K562 (cell line): ENCODE results near the gene BCL7C. TPM values are rescaled to one million over a fixed set of nuclear protein-coding genes. Genes with fewer than 3 reads are reported as not detected.

Experiments used
- ATAC-seq: fragments of 200-7000 bp; cut with Tn5 transposase; 3 replicates; pipeline ENCODE4 v1.9.1; 2020; ENCODE audit warnings: moderate library complexity
- BruUV-seq: library from RNA; stranded (reverse); fragments of 400-500 nt; replicated peaks from 2 replicates; lab custom pipeline; 2021; lab: Mats Ljungman, UMichigan
- CTCF ChIA-PET: fragments of 300-600 bp; formaldehyde crosslinking; extraction: SDS; loops from one replicate; lab custom pipeline; 2021; ENCODE audit warnings: low intra/inter-chr PET ratio; lab: Yijun Ruan, JAX
- POLR2A ChIA-PET: fragments of 300-600, 350-650 bp; sonication (Branson Sonifier 250); formaldehyde crosslinking; extraction: SDS; loops from one replicate; lab custom pipeline; 2021; ENCODE audit warnings: antibody characterized with exemption, inconsistent platforms; lab: Yijun Ruan, JAX
- DNase-seq, 4 experiments: peaks; one replicate each; pipeline versions ENCODE4 v3.0.0 to v3.0.0-alpha.2; 2011 to 2018; ENCODE audit warnings: low spot score in 3 of 4, mixed read lengths in 3 of 4; ENCODE audit errors: extremely low read depth in 1 of 4
- FAIRE-seq: peaks from 2 replicates; lab custom pipeline; 2011; peaks lifted over from hg19 to GRCh38; lab: Jason Lieb, UNC
- H2AFZ ChIP-seq: 2 replicates; pipeline ENCODE4 v1.6.0; 2011; ENCODE audit warnings: low read depth, low read length, control low read depth, inconsistent platforms
- H3K27ac ChIP-seq: fragments of 200-600 bp; 3 replicates; pipeline ENCODE4 v1.8.0; 2011; ENCODE audit warnings: low read depth, mild to moderate bottlenecking, control low read depth, inconsistent platforms, low read length, moderate library complexity, mixed read lengths; ENCODE audit errors: extremely low read depth
- H3K27me3 ChIP-seq, 2 experiments: fragments of 300-600 bp in 1 of 2; 2 replicates in 1 of 2; 3 replicates in 1 of 2; pipeline versions ENCODE4 v1.6.0 to v1.8.0; 2011; ENCODE audit warnings: inconsistent platforms in 2 of 2, low read length in 2 of 2, mild to moderate bottlenecking in 1 of 2, mixed read lengths in 1 of 2, moderate library complexity in 1 of 2; ENCODE audit not compliant: control insufficient read depth in 2 of 2, insufficient read depth in 2 of 2
- H3K36me3 ChIP-seq: fragments of 300-600 bp; 3 replicates; pipeline ENCODE4 v1.8.0; 2011; ENCODE audit warnings: mild to moderate bottlenecking, low read length, inconsistent platforms; ENCODE audit not compliant: control insufficient read depth, insufficient read depth
- H3K4me1 ChIP-seq, 2 experiments: fragments of 200-600 bp in 1 of 2; replicated peaks in 1 of 2; 2 replicates in 1 of 2; 3 replicates in 1 of 2; pipeline versions ENCODE4 v1.5.1 to v1.8.0; 2011; ENCODE audit warnings: inconsistent platforms in 2 of 2, low read length in 2 of 2, mild to moderate bottlenecking in 1 of 2, mixed read lengths in 1 of 2, moderate library complexity in 1 of 2; ENCODE audit not compliant: control insufficient read depth in 2 of 2, insufficient read depth in 2 of 2
- H3K4me2 ChIP-seq: 2 replicates; pipeline ENCODE4 v1.6.1; 2011; ENCODE audit warnings: low read length, control low read depth, inconsistent platforms, mixed read lengths; ENCODE audit not compliant: insufficient read depth
- H3K4me3 ChIP-seq: fragments of 200-600 bp; sonication (generic), shearing (Covaris generic); 2 replicates; pipeline ENCODE4 v1.5.1; 2016; ENCODE audit warnings: control low read depth, inconsistent platforms
- H3K79me2 ChIP-seq: fragments of 200-600 bp; 3 replicates; pipeline ENCODE4 v1.8.0; 2011; ENCODE audit warnings: low read length, inconsistent platforms; ENCODE audit not compliant: control insufficient read depth, insufficient read depth
- H3K9ac ChIP-seq, 2 experiments: 2 replicates each; pipeline versions ENCODE4 v1.6.0 to v1.6.1; 2011; ENCODE audit warnings: low read depth in 2 of 2, low read length in 2 of 2, control low read depth in 1 of 2, inconsistent platforms in 1 of 2, mild to moderate bottlenecking in 1 of 2, mixed read lengths in 1 of 2; ENCODE audit not compliant: insufficient read depth in 1 of 2
- H3K9me1 ChIP-seq: one replicate; pipeline ENCODE4 v1.6.0; 2011; ENCODE audit warnings: inconsistent platforms, mild to moderate bottlenecking, low read length, moderate library complexity; ENCODE audit not compliant: control insufficient read depth, insufficient read depth
- H3K9me3 ChIP-seq: replicated peaks from 2 replicates; pipeline ENCODE4 v1.5.1; 2011; ENCODE audit warnings: low read depth, low read length, inconsistent platforms; ENCODE audit not compliant: control insufficient read depth, insufficient read depth
- H4K20me1 ChIP-seq: replicated peaks from 2 replicates; pipeline ENCODE4 v1.6.1; 2011; ENCODE audit warnings: low read length, inconsistent platforms, mixed read lengths; ENCODE audit not compliant: control insufficient read depth, insufficient read depth
- CHAMP1 ChIP-seq: fragments of 450-650 bp; IDR thresholded peaks from 2 replicates; pipeline ENCODE4 v1.6.1; 2016; ENCODE audit warnings: mild to moderate bottlenecking
- EP400 ChIP-seq: fragments of 450-650 bp; IDR thresholded peaks from 2 replicates; pipeline ENCODE4 v1.6.1; 2017; ENCODE audit warnings: antibody characterized with exemption, mild to moderate bottlenecking, moderate library complexity
- HIVEP1 ChIP-seq: fragments of 250-450 bp; sonication (Bioruptor Pico); IDR thresholded peaks from 2 replicates; pipeline ENCODE4 v1.4.0; 2020; ENCODE audit warnings: mild to moderate bottlenecking
- KDM1A ChIP-seq, 2 experiments: fragments of 450-650 bp; IDR thresholded peaks; 2 replicates each; pipeline ENCODE4 v1.6.1; 2016; ENCODE audit warnings: mild to moderate bottlenecking in 2 of 2
- KLF13 ChIP-seq: fragments of 450-650 bp; IDR thresholded peaks from 2 replicates; pipeline ENCODE4 v1.6.1; 2016; ENCODE audit warnings: missing genetic modification characterization, low read depth, mild to moderate bottlenecking, missing compliant biosample characterization, moderate library complexity, borderline replicate concordance
- RCOR1 ChIP-seq, 2 experiments: IDR thresholded peaks; 2 replicates each; pipeline ENCODE4 v1.6.1; 2012; ENCODE audit warnings: low read depth in 2 of 2, low read length in 2 of 2, borderline replicate concordance in 1 of 2, improper control_type of control experiment in 1 of 2
- RFX7 ChIP-seq: fragments of 250-450 bp; sonication (Bioruptor Pico); IDR thresholded peaks from 2 replicates; pipeline ENCODE4 v1.5.1; 2021; ENCODE audit warnings: mild to moderate bottlenecking
- SRSF1 ChIP-seq: fragments of 200-400 bp; formaldehyde crosslinking; IDR thresholded peaks from 2 replicates; pipeline ENCODE4 v1.6.1; 2017; ENCODE audit warnings: mild to moderate bottlenecking, low read depth, low read length, moderate library complexity
- STAG1 ChIP-seq: sonication (generic); formaldehyde crosslinking; IDR thresholded peaks from 2 replicates; pipeline ENCODE4 v1.5.0; 2020; ENCODE audit warnings: missing genetic modification reagents, borderline replicate concordance
- SUPT5H ChIP-seq: fragments of 450-650 bp; IDR thresholded peaks from 2 replicates; pipeline ENCODE4 v1.6.1; 2016
- U2AF1 ChIP-seq: fragments of 200-400 bp; formaldehyde crosslinking; optimal IDR thresholded peaks from 2 replicates; pipeline ENCODE3; 2017; ENCODE audit warnings: mild to moderate bottlenecking, low read depth, low read length, moderate library complexity
- ZBTB26 ChIP-seq: fragments of 450-650 bp; formaldehyde crosslinking; IDR thresholded peaks from 2 replicates; pipeline ENCODE4 v1.4.0; 2022; ENCODE audit warnings: missing genetic modification characterization
- ZC3H11A ChIP-seq: IDR thresholded peaks from 2 replicates; pipeline ENCODE4 v1.6.1; 2012; ENCODE audit warnings: low read depth, low read length, improper control_type of control experiment
- ZC3H4 ChIP-seq: sonication (generic); formaldehyde crosslinking; IDR thresholded peaks from 2 replicates; pipeline ENCODE4 v1.9.0; 2021; ENCODE audit warnings: missing genetic modification reagents, borderline replicate concordance
- ZNF282 ChIP-seq: sonication (generic); formaldehyde crosslinking; IDR thresholded peaks from 2 replicates; pipeline ENCODE4 v1.8.1; 2023; ENCODE audit warnings: missing genetic modification reagents
- WGBS: fragments of 100-300 bp; shearing (Covaris generic); methylation state at CpG from one replicate; pipeline ENCODE4 v1.1.6; 2016; ENCODE audit warnings: low coverage, mixed read lengths; ENCODE audit not compliant: insufficient coverage; ENCODE audit errors: missing lambda C conversion rate; 5-methylcytosine and 5-hydroxymethylcytosine counted together
- in situ Hi-C: fragments of 300-500 bp; cut with MboI; formaldehyde crosslinking; loops from 4 replicates; pipeline ENCODE4 v1.15.0; 2018; ENCODE audit warnings: inconsistent platforms, mixed read lengths
- intact Hi-C: fragments of 100-400 bp; cut with micrococcal nuclease; formaldehyde crosslinking; loops from 2 replicates; pipeline ENCODE4 v1.14.2; 2022
- polyA plus RNA-seq, 8 experiments: library from polyadenylated mRNA; depleted of rRNA in 4 of 8; stranded (reverse) in 5 of 8; unstranded in 3 of 8; fragments of >200 nt; fragmentation: Nextera tagmentation in 2 of 8; fragmentation: Illumina TruSeq in 1 of 8; extraction: Ambion mirVana in 2 of 8; extraction: Trizol in 1 of 8; gene quantifications; 2 replicates each; pipeline versions ENCODE4 v1.2.1 to v1.2.3, GENCODE V29; 2011 to 2014; ENCODE audit warnings: inconsistent platforms in 1 of 8, missing spikeins in 1 of 8
- total RNA-seq, 7 experiments: library from RNA; depleted of rRNA in 6 of 7; stranded (reverse); fragments of >200 nt in 6 of 7; fragmentation: Illumina TruSeq in 2 of 7; extraction: Trizol in 2 of 7; gene quantifications; 2 replicates each; pipeline versions ENCODE4 v1.2.1 to v1.2.3, GENCODE V29; 2011 to 2021; ENCODE audit warnings: low replicate concordance in 1 of 7
- TF ChIP-seq, protein P1 (sequence below), 2 experiments: fragments of 450-650 bp; IDR thresholded peaks; 2 replicates each; pipeline ENCODE4 v1.6.1; 2018; ENCODE audit warnings: mild to moderate bottlenecking in 2 of 2, low read depth in 1 of 2; ENCODE audit not compliant: partially characterized antibody in 2 of 2

BCL7C gene
- total and polyA plus RNA-seq, 9 of the 15 experiments (the other 6 are each of a cell fraction or from before 2014, with no cell fraction given), result 1.7 to 85.8 (median 19.6) TPM

DNA sequence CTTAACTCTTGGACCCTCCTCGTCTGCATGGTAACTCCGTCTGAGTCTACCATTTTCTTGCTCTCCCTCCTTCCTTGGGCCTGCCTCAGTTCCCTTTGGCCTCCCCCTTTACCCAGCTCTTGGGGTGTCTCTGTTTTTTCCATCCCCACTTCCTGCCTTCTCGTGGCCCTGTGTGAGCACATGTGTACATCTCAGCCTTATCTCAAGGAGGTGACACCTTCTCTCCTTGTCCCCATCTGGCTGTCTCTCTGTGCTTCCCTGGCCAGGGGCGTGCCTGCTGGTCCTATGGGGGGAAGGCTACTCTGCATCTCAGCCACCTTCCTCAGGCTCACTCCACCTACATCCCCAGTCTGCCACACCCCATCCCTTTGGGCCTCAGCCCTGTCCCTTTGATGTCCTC lies 9.1 kb upstream of the BCL7C start:
- no peaks in the 10 kb centered on the region for H3K9me1 ChIP-seq
- DNase-seq, result peak; percentile 67 to 77 (median 70)
- POLR2A ChIA-PET, result interaction anchor here (0.7 to 1.4 kb wide), 3 partner anchors 10 to 98 kb away, joined by 3 to 5 read pairs (median 3); no protein-coding TSS in a partner anchor
- H2AFZ ChIP-seq, result peak overlapping the region; percentile 75
- no peak overlapping the region for H3K4me3 ChIP-seq
- peak; percentile 89 for FAIRE-seq
- no peaks in the 10 kb centered on the region for H3K79me2 ChIP-seq
- CTCF ChIA-PET, result interaction anchor here (0.6 to 0.8 kb wide), 2 partner anchors 40 to 58 kb away, joined by 5 read pairs; no protein-coding TSS in a partner anchor
- WGBS, result 38% methylated on average over 4 of the region's 4 CpGs
- H4K20me1 ChIP-seq, result no peaks in the 10 kb centered on the region
- no peaks in the 10 kb centered on the region for H3K27me3 ChIP-seq
- H3K36me3 ChIP-seq, result no peaks in the 10 kb centered on the region
- H3K27ac ChIP-seq, result peak overlapping the region; percentile 87
- H3K4me1 ChIP-seq, result peaks cover 25 to 33% of the 10 kb centered on the region in 2 experiments
- no peaks in the 10 kb centered on the region for H3K9me3 ChIP-seq
- H3K9ac ChIP-seq, result peak overlapping the region; percentile 80 to 96; a peak in 3 of 4 replicates
- in situ Hi-C loops (loop anchor here (10.0 kb wide), 1 partner anchor 58 kb away; no protein-coding TSS in a partner anchor), intact Hi-C loops (no loop called here)
- no TSS peak for BruUV-seq
- peak; percentile 60 for ATAC-seq
- H3K4me2 ChIP-seq, result peak overlapping the region; percentile 66
- peak in 1 of 2 experiments; percentile 32; a peak in 1 of 4 replicates for TF ChIP-seq RCOR1 (IDR thresholded peaks at IDR 0.05; ENCODE audit: borderline replicate concordance in 1 of 2, low read depth in 2 of 2, low read length in 2 of 2)
- TF ChIP-seq ZC3H4, result no peak
- TF ChIP-seq CHAMP1, result no peak
- no peak for TF ChIP-seq U2AF1
- TF ChIP-seq SUPT5H, result no peak
- TF ChIP-seq ZBTB26 (CRISPR knock-in tag), result no peak
- TF ChIP-seq, protein P1, sequence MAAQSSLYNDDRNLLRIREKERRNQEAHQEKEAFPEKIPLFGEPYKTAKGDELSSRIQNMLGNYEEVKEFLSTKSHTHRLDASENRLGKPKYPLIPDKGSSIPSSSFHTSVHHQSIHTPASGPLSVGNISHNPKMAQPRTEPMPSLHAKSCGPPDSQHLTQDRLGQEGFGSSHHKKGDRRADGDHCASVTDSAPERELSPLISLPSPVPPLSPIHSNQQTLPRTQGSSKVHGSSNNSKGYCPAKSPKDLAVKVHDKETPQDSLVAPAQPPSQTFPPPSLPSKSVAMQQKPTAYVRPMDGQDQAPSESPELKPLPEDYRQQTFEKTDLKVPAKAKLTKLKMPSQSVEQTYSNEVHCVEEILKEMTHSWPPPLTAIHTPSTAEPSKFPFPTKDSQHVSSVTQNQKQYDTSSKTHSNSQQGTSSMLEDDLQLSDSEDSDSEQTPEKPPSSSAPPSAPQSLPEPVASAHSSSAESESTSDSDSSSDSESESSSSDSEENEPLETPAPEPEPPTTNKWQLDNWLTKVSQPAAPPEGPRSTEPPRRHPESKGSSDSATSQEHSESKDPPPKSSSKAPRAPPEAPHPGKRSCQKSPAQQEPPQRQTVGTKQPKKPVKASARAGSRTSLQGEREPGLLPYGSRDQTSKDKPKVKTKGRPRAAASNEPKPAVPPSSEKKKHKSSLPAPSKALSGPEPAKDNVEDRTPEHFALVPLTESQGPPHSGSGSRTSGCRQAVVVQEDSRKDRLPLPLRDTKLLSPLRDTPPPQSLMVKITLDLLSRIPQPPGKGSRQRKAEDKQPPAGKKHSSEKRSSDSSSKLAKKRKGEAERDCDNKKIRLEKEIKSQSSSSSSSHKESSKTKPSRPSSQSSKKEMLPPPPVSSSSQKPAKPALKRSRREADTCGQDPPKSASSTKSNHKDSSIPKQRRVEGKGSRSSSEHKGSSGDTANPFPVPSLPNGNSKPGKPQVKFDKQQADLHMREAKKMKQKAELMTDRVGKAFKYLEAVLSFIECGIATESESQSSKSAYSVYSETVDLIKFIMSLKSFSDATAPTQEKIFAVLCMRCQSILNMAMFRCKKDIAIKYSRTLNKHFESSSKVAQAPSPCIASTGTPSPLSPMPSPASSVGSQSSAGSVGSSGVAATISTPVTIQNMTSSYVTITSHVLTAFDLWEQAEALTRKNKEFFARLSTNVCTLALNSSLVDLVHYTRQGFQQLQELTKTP (IDR thresholded peaks at IDR 0.05; ENCODE audit: low read depth in 1 of 2, partially characterized antibody in 2 of 2), result no peak
- TF ChIP-seq SRSF1, result no peak
- TF ChIP-seq KLF13 (tag), result no peak
- peak; percentile 70 for TF ChIP-seq EP400
- no peak for TF ChIP-seq STAG1
- TF ChIP-seq ZNF282 (CRISPR knock-in tag), result no peak
- TF ChIP-seq RFX7 (CRISPR knock-in tag), result no peak
- 0 out of 4 replicates have a peak, but pooled peaks of 1 of the 2 experiments have one; percentile 5 for TF ChIP-seq KDM1A (IDR thresholded peaks at IDR 0.05)
- TF ChIP-seq HIVEP1 (CRISPR knock-in tag), result no peak
- TF ChIP-seq ZC3H11A, result no peak
